ENCODE results near the gene PKNOX2. TPM values are rescaled to one million over a fixed set of nuclear protein-coding genes. Genes with fewer than 3 reads are reported as not detected.

Gene PKNOX2
- total and polyA plus RNA-seq, 9 of the 15 experiments (the other 6 are each of a cell fraction or from before 2014, with no cell fraction given), result not detected

- Histone ChIP-seq H3K79me2 (ENCODE audit: control insufficient read depth, insufficient read depth, low read length) (no peaks in the 10 kb centered on the region), H3K27ac (ENCODE audit: extremely low read depth, low read depth, low read length) (no peak overlapping the region), H3K9me3 (replicated peaks; ENCODE audit: control insufficient read depth, insufficient read depth, low read depth, low read length) (no peaks in the 10 kb centered on the region), H3K4me2 (ENCODE audit: insufficient read depth, low read length) (no peak overlapping the region), H3K4me3 (no peak overlapping the region), H3K9ac (ENCODE audit: insufficient read depth in 1 of 2, low read depth in 2 of 2, low read length in 2 of 2) (no peak overlapping the region), H3K9me1 (ENCODE audit: control insufficient read depth, insufficient read depth, low read length) (no peaks in the 10 kb centered on the region), H3K4me1 (replicated peaks in 1 of 2; ENCODE audit: control insufficient read depth in 2 of 2, insufficient read depth in 2 of 2, low read length in 2 of 2) (no peaks in the 10 kb centered on the region), H3K27me3 (ENCODE audit: control insufficient read depth in 2 of 2, insufficient read depth in 2 of 2, low read length in 2 of 2) (peaks cover 0 to 32% of the 10 kb centered on the region in 2 experiments; a peak in 3 of 5 replicates), H2AFZ (ENCODE audit: low read depth, low read length) (no peak overlapping the region), H4K20me1 (replicated peaks; ENCODE audit: control insufficient read depth, insufficient read depth, low read length) (no peaks in the 10 kb centered on the region), H3K36me3 (ENCODE audit: control insufficient read depth, insufficient read depth, low read length) (no peaks in the 10 kb centered on the region)
- DNase-seq (ENCODE audit: extremely low read depth in 1 of 4, low spot score in 3 of 4), result no peak
- FAIRE-seq, result no peak
- intact Hi-C loops (cut with micrococcal nuclease), result no loop called here
- TF ChIP-seq NRF1 (conservative IDR thresholded peaks at IDR 0.05 in 1 of 2, IDR thresholded peaks at IDR 0.05 in 1 of 2) (no peak), STAT5A (IDR thresholded peaks at IDR 0.05; ENCODE audit: borderline replicate concordance, low read length) (no peak), ZNF280A (IDR thresholded peaks at IDR 0.05; ENCODE audit: low read depth, partially characterized antibody) (no peak), SMC3 (conservative IDR thresholded peaks at IDR 0.05; ENCODE audit: insufficient read depth, low read depth, low read length) (no peak), RBM25 (IDR thresholded peaks at IDR 0.05; ENCODE audit: low read depth, low read length, severe bottlenecking) (peak; percentile 69), ZBTB34 (CRISPR knock-in tag; IDR thresholded peaks at IDR 0.05) (no peak), CREB5 (CRISPR knock-in tag; IDR thresholded peaks at IDR 0.05) (no peak)
- ATAC-seq, result no peak
- POLR2A ChIA-PET, result interaction anchor here (0.6 to 1.7 kb wide), 2 partner anchors 10 to 15 kb away, joined by 3 to 5 read pairs; no protein-coding TSS in a partner anchor
- 0% methylated on average over 1 of the region's 1 CpG for WGBS (ENCODE audit: insufficient coverage, low coverage, missing lambda C conversion rate)
- CTCF ChIA-PET (ENCODE audit: low intra/inter-chr PET ratio), result no interaction called here
- in situ Hi-C loops (cut with MboI), result no loop called here
- BruUV-seq (replicated peaks), result no TSS peak
These were observed 155.1 kb downstream of the PKNOX2 start for GRCh38 chr11:125319649-125320048.
